Activated T-cell treated with anti-CD3 and anti-CD28 coated beads for 48 hours (primary cell): ENCODE data around the gene TNFAIP2.
A peak's percentile ranks its signal among the peaks of the same experiment; 100 is the strongest.
"Not testable (repeated sequence)": the region's sequence is repeated elsewhere in the genome, so short reads cannot be mapped to it uniquely, and the experiment has no call there.

Experiments
- DNase-seq: peaks from one replicate; pipeline ENCODE4 v3.0.0-alpha.2; 2020; ENCODE audit warnings: low read depth

Gene TNFAIP2

DNA sequence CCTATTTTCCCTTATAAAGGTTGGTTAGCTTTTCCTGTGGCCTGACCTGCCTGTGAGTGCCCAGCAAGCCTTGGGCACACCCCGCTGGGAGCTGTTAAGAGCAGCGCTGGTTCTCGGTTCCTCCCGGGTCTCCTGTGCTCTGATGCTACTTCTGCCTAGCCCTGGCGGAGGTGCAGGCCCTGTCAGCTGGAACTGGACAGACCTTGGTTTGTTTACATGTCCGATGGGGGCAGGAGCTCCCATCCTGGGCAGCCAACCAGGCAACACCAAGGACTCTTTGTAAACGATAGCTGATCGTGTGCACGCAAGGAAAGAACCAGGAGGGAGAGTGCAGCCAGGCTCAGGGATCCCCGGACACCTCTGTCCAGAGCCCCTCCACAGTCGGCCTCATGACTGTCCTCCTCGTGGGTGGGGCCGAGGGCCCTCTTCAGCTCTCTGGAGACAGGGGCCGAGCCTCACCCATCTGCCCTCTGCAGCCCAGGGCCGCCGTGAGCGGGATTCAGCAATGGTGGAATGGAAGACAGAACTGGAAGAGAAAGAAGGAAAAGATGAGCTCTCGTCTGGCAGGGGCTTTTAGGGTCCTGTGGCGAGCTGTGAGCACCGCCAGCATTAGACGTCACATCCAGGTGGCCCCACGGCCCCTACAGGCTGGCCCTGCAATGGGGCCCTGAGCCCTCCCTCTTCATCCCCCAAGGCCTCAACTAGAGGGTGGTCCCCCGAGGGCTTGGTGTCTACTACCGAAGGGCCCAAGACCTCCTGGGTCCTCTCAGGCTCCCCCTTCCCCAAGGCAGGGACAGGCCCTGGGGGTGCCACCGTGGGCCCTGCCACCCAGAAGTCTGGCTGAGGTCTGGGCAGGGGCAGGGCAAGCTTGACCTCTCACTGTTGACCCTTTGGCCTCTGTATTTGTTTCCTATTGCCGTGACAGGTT lies 12.3 kb downstream of the TNFAIP2 start:
- DNase-seq = no peak

DNA sequence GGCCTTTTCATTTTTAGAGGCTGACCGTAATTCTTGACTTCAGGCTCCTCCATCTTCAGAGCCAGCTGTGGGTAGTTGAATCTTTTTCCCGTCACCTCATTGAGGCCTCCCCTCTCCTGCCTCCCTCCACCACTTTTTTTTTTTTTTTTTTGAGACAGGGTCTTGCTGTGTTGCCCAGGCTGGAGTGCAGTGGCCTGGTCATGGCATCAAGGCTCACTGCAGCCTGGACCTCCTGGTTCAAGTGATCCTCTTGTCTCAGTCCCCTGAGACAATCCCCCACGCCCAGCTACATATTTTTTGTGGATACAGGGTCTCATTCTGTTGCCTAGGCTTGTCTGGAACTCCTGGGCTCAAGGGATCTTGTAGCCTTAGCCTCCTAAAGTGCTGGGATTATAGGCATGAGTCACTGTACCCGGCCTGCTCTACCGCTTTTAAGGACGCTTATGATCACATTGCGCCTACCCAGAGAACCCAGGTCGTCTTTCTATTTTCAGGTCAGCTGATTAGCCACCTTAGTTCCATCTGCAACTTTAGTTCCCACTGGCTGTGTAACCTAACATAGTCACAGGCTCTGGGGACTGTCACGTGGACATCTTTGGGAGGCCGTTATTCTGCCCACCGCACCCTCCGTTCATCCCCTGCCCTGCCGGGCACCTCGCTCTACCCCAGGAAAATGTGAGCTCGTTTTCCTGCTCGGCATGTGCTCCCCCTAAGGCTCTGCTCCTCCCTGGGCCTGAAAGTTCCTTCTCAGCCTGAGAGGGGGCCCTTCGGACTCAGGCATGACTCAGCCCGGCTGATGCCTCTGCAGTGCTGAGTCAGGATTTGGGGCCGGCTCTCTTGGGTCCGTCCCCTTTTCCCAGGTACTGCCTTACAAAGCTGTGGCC lies 13.4 kb downstream of the TNFAIP2 start:
- no peak for DNase-seq

DNA sequence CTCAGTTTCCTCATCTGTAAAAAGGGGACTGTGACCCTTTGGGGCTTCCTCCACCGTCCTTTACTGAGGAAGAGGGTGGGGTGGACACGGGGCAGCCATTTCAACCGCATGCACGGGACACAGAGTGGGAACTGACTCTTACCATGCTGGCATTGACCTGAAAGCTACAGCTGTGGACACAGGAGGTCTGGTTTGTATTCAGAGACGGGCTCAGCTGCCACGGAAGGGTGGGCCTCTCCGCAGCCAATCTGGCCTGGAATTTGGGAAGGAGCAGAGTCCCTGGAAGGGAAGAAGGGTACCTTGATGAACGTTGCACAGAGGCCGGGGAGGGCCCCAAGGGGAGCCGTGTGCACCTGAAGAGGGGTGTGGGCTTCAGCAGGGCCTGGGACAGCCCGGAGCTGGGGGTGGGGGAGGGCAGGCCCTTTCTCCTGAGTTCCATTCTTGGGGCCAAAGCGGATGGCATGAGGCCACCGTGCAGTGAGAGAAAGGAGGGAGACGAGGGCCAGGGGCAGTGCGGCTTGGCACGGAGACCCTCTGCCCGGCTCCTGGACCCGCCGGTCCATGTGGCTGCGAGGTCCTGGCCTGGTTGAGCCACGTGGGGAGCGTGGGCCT lies 14.5 kb downstream of the TNFAIP2 start:
- DNase-seq = no peak

DNA sequence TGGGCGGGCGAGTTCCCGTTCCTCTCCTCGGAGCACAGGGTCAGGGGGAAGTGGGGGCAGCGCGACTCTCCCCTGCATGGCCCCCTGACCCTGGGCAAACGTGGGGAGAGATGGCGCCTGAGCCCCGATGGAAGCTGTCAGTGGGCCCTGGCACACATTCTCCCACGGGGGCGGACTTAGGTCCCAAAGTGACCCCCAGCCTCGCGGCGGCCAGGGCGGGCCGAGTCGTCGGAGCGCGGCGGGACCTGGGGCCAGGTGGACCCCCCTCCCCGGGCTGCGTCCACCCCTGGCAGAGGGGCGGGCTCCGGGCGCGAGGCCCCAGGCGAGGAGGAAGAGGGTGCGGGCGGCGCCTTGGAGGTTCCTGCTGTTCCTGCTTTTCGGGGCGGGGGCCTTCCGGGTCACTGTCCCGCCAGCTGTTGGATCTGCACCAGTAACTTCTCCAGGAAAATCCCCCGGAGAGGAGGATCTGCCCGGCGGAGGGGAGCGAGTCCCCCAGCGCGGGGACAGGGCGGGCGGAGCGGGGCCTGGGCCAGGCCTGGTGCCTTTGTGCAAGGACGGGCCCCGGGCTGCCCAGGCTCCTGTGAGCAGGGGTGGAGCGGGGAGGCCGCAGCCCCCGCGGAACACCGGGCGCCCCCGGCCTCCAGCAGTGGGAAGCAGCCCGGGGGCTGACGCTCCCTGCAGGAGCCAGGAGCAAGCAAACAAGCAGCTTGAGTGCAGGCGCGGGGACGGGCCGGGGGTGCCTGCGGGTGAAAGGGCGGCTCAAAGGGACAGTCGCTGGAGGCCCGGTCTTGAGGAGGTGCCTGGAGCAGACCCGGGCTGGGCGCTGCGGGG lies 15.3 kb downstream of the TNFAIP2 start:
- DNase-seq = no peak

DNA sequence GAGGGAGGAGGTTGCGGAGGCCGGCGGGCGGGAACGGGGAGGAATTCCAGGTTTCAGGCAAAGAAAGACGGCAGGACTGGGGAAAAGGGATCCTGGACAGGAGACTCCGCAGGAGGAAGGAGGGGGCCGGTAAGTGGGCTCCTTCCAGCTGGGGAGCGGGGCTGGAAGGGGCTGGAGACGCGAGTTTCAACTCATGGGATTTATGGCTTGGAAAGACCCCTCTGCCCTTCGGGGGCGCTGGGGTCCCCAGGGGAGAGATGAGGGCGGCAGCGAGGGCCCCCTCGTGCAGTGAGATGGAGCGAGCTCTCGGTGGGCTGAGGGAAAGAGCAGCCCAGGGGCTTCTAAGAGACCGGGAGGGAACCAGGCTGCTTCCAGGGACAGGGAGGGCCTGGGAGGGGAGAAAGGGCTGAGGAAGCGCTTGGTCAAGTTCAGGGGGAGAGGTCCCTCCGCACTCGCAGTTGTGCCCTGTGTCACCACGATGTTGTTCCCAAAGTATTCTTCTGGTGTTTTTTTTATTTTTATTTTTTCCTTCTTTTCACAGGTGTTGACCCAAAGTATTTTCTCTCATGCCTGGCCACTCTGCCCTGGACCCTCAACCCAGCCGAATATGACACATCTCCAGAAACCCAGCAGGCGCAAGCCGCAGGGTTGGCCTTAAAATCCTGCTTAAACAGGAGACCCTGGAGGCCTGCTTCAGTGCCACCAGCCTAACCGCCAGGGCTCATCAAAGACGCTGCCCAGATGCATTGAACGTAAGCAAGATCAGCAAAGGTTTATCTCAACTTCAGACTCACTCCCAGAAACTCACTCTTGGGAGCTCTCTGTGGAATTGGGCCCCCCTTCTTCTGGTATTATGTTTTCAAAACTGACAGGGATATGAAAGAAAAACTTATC lies 16.1 kb downstream of the TNFAIP2 start:
- no peak for DNase-seq

DNA sequence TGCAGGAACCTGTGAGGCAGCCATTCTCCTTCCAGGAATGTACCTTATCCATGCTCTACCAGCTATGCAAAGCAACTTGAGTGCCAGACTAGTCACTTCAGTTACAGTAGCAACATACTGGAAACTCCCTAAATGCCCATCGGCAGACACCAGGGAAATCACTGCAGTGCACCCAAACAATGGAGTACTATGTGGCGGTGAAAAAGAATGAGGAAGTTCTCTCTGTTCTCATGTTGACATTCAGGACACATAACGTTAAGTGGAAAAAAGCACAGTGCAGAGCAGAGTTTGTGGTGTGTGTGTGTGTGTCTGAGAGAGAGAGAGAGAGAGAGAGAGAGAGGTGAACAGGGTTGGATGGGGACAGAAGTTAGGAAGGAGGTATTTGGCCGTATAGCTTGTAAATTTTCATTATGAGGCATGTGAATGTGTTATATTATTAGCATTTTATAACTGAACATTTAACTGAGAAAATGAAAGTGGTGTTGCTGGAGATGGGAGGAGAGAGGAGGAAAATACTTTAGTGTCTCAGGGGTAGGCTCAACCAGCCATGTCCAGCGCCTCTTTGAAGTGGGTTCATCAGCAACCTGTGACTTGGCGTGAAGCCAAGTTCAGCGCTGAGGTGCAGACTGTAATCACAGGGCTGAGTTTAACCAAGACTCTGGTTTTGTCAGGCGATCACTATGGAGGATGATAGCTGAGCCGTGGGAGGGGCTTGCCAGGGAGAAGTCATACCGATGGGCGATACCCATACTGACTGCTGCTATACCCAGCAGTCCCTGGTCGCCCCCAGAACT lies 17.3 kb downstream of the TNFAIP2 start:
- no peak for DNase-seq

DNA sequence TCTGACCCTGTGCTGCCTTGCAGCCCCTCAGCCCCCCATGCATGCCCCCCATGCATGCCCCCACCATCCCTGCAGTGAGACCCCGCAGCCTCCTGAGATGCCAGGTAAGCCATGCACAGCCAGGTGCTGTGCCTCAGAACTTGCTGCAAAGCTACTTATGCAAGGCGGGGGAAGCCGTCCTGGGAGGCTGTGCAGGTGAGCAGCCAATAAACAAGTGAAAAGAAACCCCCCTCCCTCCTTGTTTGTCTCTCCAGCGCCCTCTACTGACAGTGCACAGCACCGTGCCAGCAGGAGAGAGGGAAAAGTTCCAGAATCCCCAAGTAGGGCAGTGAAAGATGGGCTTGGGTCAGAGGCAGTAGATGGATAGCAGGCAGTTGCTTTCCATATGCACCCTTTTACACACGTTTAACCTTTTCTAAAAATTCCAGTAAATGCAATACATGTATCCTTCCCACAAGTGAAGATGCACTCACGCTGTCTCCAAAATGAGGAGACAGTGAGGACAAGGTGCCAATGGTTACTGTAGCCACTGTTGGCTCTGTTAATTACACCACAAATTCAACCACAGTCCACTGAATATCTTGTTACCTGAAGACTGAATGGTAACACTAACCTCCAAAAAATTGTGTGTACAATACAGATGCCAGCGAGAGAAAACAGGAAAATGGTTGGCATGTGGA lies 18.0 kb downstream of the TNFAIP2 start:
- DNase-seq = peak; percentile 24

DNA sequence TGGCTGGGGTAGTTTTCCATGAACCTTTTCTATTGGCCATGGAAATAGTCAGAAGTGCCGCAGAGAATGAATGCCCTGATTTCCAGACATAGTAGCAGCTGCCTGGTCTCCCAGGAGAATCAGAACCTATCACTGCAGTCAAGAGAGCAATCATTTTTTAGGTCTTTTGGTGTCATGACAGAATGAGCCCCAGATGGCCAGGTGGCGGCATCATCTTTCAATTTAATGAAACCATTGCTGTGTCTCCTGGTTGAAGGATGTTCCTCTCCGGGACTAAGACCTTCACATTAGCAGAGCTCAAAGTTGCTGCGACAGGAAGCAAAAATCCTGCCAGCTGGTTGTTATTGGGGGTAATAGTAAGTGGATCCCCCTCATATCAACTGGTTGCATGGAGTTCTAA lies 18.8 kb downstream of the TNFAIP2 start:
- no peak for DNase-seq

DNA sequence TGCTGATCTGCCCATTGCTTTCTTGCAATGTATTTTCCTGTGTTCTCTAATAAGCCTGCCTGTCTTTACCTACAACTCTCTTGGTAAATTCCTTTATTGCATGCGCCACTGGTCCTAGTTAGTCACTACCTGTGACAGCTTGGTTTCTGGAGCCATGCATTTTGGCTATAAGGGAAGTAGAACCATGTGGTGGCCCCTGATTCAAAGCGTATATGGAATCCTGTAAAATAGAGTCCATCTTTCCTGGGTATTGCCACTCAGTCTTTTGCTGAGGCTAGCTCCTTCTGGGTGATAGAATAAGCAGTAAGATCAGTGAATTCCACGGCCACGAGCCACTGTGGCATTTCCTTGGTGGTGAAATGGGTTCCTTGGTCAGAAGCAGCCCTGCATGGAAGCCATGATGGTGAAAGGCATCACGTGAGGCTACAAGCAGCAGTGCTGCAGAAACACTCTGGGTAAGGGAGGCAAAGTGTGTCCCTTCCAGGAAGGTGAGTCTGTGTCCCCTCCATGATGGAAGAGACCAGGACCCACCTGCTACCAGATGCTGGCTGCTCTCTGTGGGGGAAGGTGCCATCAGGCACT lies 19.6 kb downstream of the TNFAIP2 start:
- DNase-seq = no peak

DNA sequence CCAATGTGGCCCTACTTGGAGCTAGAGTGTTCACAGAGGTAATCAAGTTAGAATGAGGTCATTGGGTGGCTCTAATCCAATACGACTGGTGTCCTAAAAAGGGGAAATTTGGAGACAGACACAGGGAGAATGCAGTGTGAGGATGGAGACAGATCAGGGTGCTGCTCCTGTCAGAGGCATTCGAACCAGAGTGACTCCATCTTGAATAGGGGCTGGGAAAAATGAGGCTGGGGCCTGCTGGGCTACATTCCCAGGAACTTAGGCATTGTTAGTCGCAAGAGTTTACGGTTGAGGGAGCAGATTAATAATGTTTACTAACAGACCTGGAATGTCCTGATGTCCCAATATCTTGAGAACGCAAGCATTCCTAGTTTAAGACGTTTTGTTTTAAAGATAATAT lies 20.2 kb downstream of the TNFAIP2 start:
- no peak for DNase-seq

DNA sequence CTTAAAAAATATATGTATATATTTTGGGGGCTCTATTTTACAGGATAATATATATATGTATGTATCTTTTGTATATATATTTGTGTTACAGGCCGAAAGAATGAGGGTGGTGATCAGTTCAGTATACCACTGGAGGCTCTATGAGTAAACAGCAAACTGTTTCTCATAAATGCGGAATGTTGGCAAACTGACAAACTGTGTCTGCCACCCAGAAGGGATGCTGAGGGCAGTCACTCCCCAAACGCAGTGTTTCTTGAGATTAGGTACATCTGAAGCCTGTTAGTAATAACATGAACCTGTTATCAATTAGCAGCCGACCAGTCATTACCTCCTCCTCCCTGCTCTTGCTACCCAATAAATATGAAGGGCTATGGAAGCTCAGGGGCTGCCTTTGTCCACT lies 20.8 kb downstream of the TNFAIP2 start:
- no peak for DNase-seq

DNA sequence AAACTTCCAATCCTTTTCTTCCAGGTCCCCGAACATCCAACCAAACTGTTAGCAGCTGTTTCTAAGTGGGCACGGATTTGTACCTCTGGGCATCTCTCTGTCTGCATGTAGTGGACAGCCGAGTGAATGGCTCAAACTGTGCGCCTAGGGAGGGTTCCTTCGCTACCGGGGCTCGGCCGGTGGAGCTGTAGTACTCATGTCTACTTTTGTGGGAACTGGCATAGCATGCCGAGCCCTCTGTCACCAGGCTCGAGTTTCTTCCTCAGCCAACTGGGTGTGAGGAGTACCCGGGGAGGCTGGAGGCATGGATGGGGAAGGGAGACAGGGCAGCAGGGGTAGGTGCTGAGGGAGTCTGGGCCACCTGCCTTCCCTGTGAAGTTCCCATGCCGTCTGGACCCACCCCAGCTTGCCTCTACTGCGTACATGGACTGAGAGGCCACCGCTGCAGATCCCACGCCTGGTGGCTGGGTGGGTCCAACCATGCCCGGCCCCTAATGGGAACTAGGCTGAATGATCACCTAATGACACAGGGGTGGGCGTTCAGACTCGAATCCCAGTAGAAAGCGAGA lies 23.0 kb downstream of the TNFAIP2 start:
- no peak for DNase-seq

DNA sequence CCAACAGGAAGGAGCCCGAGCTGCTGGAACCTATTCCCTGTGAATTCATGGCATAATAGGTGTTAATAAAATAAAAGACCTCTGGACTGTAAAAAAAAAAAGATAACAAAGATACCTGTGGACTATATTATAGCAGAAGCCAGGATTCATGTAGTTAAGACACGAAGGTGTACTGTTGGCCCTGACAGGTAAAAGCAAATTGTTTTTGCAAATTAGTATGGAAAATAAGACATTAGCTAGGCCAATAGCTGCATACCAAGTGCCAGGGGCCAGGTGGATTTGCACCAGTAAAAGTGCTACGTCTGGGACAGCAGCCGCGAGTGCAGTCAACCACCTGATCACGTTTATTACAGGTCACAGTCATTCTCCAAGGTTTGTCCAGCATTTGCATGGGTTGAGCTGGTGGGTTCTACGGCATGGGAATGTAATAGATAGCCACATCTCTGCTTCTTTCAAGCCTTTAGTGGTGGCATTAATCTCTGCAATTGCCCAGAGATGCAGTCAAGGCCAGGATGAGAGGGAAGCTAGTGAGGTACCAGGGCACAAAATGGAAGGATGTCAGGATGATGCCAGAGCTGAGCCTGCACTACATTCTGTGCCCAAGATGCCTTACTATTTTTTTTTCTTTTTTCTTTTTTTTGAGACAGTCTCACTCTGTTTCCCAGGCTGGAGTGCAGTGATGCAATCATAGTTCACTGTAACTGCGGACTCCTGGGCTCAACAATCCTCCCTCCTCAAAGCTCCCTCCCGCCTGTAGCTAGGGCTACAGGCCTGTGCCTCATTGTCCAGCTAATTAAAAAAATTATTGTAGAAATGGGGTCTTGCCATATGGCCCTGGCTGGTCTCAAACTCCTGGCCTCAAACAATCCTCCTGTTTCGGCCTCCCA lies 26.3 kb downstream of the TNFAIP2 start:
- DNase-seq = no peak

DNA sequence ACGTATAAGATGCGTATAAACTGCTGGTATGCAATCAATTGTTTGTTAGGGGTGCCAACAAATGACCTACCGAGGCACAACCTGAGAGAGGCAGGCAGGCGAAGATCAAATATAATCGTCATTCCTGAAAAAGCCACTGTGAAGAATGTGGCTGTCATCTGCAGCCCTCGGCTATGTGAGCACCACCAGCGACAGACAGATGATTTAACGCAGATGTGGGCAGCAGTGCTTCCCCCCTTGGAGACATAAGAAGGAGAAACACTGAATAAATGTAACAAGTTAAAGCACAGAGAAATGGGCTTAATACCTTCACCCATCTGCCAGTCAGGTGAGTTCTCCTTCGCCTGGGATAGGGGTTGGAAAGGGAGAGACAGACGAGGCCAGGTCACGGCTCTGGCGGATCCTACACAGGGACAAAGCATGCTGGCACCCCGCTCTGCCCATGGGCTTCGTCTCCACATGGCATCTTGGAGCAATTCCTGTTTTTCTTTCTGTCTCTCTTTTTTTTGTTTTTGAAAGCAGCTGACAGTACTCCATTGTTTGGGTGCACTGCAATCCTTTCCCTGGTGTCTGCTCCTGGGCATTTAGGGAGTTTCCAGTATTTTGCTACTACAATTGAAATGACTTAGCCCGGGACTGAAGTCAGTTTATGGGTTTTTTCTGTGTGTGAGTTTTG lies 28.1 kb downstream of the TNFAIP2 start:
- no peak for DNase-seq

DNA sequence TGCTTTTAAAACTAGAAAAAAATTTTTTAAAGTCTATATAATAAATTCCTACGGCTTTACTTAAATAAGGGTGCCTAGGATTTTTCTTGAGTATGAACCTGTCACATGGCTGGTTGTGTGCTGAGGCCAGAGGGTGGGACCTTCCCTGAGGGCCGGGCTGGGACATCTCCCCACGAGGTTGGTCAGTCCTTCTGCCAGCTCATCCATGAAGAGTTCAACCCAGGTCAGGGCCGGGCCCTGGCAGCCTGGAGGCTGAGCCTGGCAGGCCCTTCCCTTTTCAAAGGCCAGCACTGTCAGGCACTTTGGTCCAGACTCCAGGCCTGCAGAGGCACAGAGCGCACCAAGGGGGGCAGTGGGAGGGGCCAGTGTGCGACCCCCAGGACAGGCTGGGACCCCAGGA lies 31.7 kb downstream of the TNFAIP2 start:
- no peak for DNase-seq

DNA sequence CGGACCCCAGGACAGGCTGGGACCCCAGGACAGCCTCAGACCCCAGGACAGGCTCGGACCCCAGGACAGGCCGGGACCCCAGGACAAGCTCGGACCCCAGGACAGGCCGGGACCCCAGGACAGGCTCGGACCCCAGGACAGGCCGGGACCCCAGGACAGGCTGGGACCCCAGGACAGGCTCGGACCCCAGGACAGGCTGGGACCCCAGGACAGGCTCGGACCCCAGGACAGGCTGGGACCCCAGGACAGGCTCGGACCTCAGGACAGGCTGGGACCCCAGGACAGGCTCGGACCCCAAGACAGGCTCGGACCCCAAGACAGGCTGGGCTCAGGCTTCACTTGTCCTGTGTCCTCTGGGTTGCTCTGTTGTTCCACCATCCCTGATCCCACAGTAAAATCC lies 32.2 kb downstream of the TNFAIP2 start:
- DNase-seq = not testable (repeated sequence)

DNA sequence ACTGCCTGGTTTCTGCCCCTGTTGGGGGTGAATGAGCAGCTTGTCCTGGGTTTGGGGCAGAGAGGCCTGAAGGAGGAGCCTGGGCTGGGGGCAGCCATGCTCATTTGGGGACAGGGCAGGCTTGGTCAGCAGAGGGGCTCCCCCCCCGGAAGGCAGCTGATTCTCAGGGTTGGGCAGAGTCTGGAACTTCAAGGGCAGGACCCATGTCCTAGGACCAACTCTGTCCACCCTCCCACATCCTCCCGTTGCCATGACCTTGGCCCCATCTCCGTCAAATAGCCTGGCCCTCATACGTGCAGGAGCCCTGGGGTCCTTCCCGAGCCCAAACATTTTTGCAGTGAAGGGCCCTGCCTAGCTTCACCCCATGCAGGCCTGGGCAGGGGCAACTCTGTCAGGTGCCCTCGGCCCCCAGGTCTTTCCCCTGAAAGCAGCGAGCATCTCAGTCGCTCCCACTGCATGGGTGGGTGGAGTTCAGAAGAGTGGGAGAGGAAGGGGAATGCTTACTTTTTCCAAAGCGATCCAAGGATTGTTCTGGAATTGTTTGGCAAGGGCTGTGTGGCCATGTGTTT lies 32.6 kb downstream of the TNFAIP2 start:
- no peak for DNase-seq
